ENCODE results near the gene ALDH9A1.

DNA sequence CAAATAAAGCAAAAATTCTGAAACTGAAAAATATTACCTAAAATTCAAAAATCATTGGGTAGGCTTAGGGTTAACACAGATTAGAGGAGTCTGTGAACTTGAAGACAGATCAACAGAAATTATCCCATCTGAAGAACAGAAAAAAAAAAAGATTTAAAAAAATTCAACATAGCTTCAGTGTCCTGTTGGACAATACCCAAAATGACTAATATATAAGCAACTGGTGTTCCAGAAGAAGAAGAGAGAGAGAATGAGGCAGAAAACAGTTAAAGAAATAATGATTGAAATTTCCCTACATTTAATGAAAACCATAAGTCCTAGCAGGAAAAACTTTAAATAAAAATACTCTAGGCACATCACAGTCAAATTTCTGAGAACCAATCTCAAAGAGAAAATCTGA, 38.8 kb upstream of the ALDH9A1 start:
- no peak for TF ChIP-seq EZH2 (IDR thresholded peaks at IDR 0.05; ENCODE audit: insufficient read depth, poor library complexity, severe bottlenecking)
- no peak for TF ChIP-seq EZH2phosphoT487 (IDR thresholded peaks at IDR 0.05; ENCODE audit: insufficient read depth, low read depth)
